ENCODE data around the gene DRG1.

GRCh38 chr22:31475800-31476199, 76.4 kb downstream of the DRG1 start:
- TF ChIP-seq CTCF (IDR thresholded peaks at IDR 0.05; ENCODE audit: poor library complexity), result no peak
- TF ChIP-seq EZH2 (IDR thresholded peaks at IDR 0.05; ENCODE audit: borderline replicate concordance), result no peak
